K562 (cell line): ENCODE measurements around the gene LSM4. TPM values are rescaled to one million over a fixed set of nuclear protein-coding genes. Genes with fewer than 3 reads are reported as not detected.

Experiments
- CHD7 ChIP-seq: fragments of 200-600 bp; sonication (generic); IDR thresholded peaks from one replicate; pipeline ENCODE4 v1.6.1; 2012; ENCODE audit warnings: mild to moderate bottlenecking, low read depth, low read length, inconsistent platforms
- CTCF ChIP-seq, 3 experiments: IDR thresholded peaks in 2 of 3; conservative IDR thresholded peaks in 1 of 3; 2 replicates each; pipeline ENCODE4 v1.5.1; 2011 to 2012; ENCODE audit warnings: low read length in 3 of 3, mild to moderate bottlenecking in 3 of 3, control low read depth in 2 of 3, improper control_type of control experiment in 1 of 3, inconsistent platforms in 1 of 3, low read depth in 1 of 3, mixed read lengths in 1 of 3, moderate library complexity in 1 of 3; ENCODE audit not compliant: insufficient read depth in 2 of 3
- NFE2L1 ChIP-seq: fragments of 450-650 bp; IDR thresholded peaks from 2 replicates; pipeline ENCODE4 v1.6.1; 2016; ENCODE audit warnings: missing genetic modification characterization, low read depth, mild to moderate bottlenecking, missing compliant biosample characterization, moderate library complexity, borderline replicate concordance
- NR2C2 ChIP-seq, 2 experiments: fragments of 200-800 bp in 1 of 2; sonication (Bioruptor generic) in 1 of 2; sonication (generic) in 1 of 2; formaldehyde crosslinking in 1 of 2; IDR thresholded peaks; 2 replicates each; pipeline versions ENCODE4 v1.6.1 to v1.8.0; 2016 to 2022; ENCODE audit warnings: mild to moderate bottlenecking in 1 of 2, missing compliant biosample characterization in 1 of 2, missing genetic modification characterization in 1 of 2, missing genetic modification reagents in 1 of 2
- SIRT6 ChIP-seq: IDR thresholded peaks from one replicate; pipeline ENCODE4 v1.6.1; 2012; ENCODE audit warnings: low read depth, mild to moderate bottlenecking, control low read depth, inconsistent platforms, low read length, moderate library complexity
- TEAD2 ChIP-seq: fragments of 450-650 bp; IDR thresholded peaks from 2 replicates; pipeline ENCODE4 v1.6.1; 2016; ENCODE audit warnings: missing genetic modification characterization, control low read depth, missing compliant biosample characterization
- ZNF592 ChIP-seq: fragments of 450-650 bp; IDR thresholded peaks from 2 replicates; pipeline ENCODE4 v1.6.1; 2017; ENCODE audit warnings: antibody characterized with exemption, mild to moderate bottlenecking
- ZNF785 ChIP-seq: fragments of 250-450 bp; sonication (Bioruptor Pico); IDR thresholded peaks from 2 replicates; pipeline ENCODE4 v1.4.0; 2020; ENCODE audit warnings: mild to moderate bottlenecking
- polyA plus RNA-seq, 8 experiments: library from polyadenylated mRNA; depleted of rRNA in 4 of 8; stranded (reverse) in 5 of 8; unstranded in 3 of 8; fragments of >200 nt; fragmentation: Nextera tagmentation in 2 of 8; fragmentation: Illumina TruSeq in 1 of 8; extraction: Ambion mirVana in 2 of 8; extraction: Trizol in 1 of 8; gene quantifications; 2 replicates each; pipeline versions ENCODE4 v1.2.1 to v1.2.3, GENCODE V29; 2011 to 2014; ENCODE audit warnings: inconsistent platforms in 1 of 8, missing spikeins in 1 of 8
- total RNA-seq, 7 experiments: library from RNA; depleted of rRNA in 6 of 7; stranded (reverse); fragments of >200 nt in 6 of 7; fragmentation: Illumina TruSeq in 2 of 7; extraction: Trizol in 2 of 7; gene quantifications; 2 replicates each; pipeline versions ENCODE4 v1.2.1 to v1.2.3, GENCODE V29; 2011 to 2021; ENCODE audit warnings: low replicate concordance in 1 of 7

Gene LSM4
- total and polyA plus RNA-seq, 9 of the 15 experiments (the other 6 are each of a cell fraction or from before 2014, with no cell fraction given), result 11.9 to 763 (median 202) TPM

GRCh38 chr19:18328340-18329034 is 5.6 kb upstream of the LSM4 start (continued):
- 0 out of 2 replicates have a peak, but pooled peaks have one; percentile 32 for TF ChIP-seq ZNF592
- TF ChIP-seq CHD7, result no peak
- TF ChIP-seq TEAD2, result no peak
- no peak for TF ChIP-seq SIRT6
- no peak for TF ChIP-seq NFE2L1 (tag)
- no peak for TF ChIP-seq ZNF785 (CRISPR knock-in tag)
- peak; percentile 87 to 97 (median 96) for TF ChIP-seq CTCF (IDR thresholded peaks at IDR 0.05 in 2 of 3, conservative IDR thresholded peaks at IDR 0.05 in 1 of 3; ENCODE audit: insufficient read depth in 2 of 3, low read depth in 1 of 3, low read length in 3 of 3)
- TF ChIP-seq NR2C2 (CRISPR knock-in tag; IDR thresholded peaks at IDR 0.05), result no peak
- peak; percentile 75; the same call in 1 of the 2 replicates for TF ChIP-seq NR2C2 (tag; IDR thresholded peaks at IDR 0.05)
